CD4-positive, alpha-beta T cell (primary cell): Measurements from ENCODE around the gene SYT5. TPM values are rescaled to one million over a fixed set of nuclear protein-coding genes. Genes with fewer than 3 reads are reported as not detected.
A peak's percentile ranks its signal among the peaks of the same experiment; 100 is the strongest.

ENCODE experiments used
- ATAC-seq: fragments of 200-7000 bp; cut with Tn5 transposase; one replicate; pipeline ENCODE4 v1.10.0; 2022; ENCODE audit warnings: mild to moderate bottlenecking; ENCODE audit not compliant: poor library complexity
- CTCF ChIA-PET: fragments of 350-600 bp; sonication (Branson Sonifier 250); formaldehyde crosslinking; loops from one replicate; lab custom pipeline; 2021; ENCODE audit warnings: antibody characterized with exemption, inconsistent platforms; lab: Charles Lee
- POLR2A ChIA-PET: fragments of 350-600 bp; sonication (Branson Sonifier 250); formaldehyde crosslinking; loops from one replicate; lab custom pipeline; 2021; ENCODE audit warnings: antibody characterized with exemption, inconsistent platforms; lab: Charles Lee
- DNase-seq, 14 experiments: peaks; one replicate each; pipeline ENCODE4 v3.0.0-alpha.2; 2013 to 2020; ENCODE audit warnings: mixed read lengths in 2 of 14
- H3K27ac ChIP-seq, 2 donors: one replicate each; pipeline versions ENCODE4 v1.5.1 to v1.7.0; 2013; ENCODE audit warnings: low read length in 2 of 2, low read depth in 1 of 2, mild to moderate bottlenecking in 1 of 2
- H3K27me3 ChIP-seq, 2 experiments: 1 replicate in 1 of 2; 2 replicates in 1 of 2; pipeline versions ENCODE4 v1.6.1 to v1.7.0; 2013; ENCODE audit warnings: low read length in 2 of 2, control low read depth in 1 of 2, mild to moderate bottlenecking in 1 of 2, moderate library complexity in 1 of 2; ENCODE audit not compliant: insufficient read depth in 2 of 2, control insufficient read depth in 1 of 2
- H3K36me3 ChIP-seq: one replicate; pipeline ENCODE4 v1.6.1; 2013; ENCODE audit warnings: low read length, control low read depth; ENCODE audit not compliant: insufficient read depth
- H3K4me1 ChIP-seq: one replicate; pipeline ENCODE4 v1.6.1; 2013; ENCODE audit warnings: low read length, control low read depth; ENCODE audit not compliant: insufficient read depth
- H3K4me3 ChIP-seq: one replicate; pipeline ENCODE4 v1.5.1; 2013; ENCODE audit warnings: mild to moderate bottlenecking, low read length, moderate library complexity
- H3K9me3 ChIP-seq, 2 experiments: 1 replicate in 1 of 2; 2 replicates in 1 of 2; pipeline versions ENCODE4 v1.6.1 to v1.7.0; 2013; ENCODE audit warnings: low read length in 2 of 2, mild to moderate bottlenecking in 2 of 2, control low read depth in 1 of 2, moderate library complexity in 1 of 2; ENCODE audit not compliant: control insufficient read depth in 1 of 2, insufficient read depth in 1 of 2
- H3K27ac Mint-ChIP-seq: one replicate; pipeline ENCODE4 v1.8.0; 2020; ENCODE audit warnings: mixed read lengths
- H3K27me3 Mint-ChIP-seq: one replicate; pipeline ENCODE4 v1.8.0; 2021; ENCODE audit warnings: mixed read lengths
- H3K36me3 Mint-ChIP-seq: one replicate; pipeline ENCODE4 v1.8.0; 2021; ENCODE audit warnings: low read depth, mixed read lengths
- H3K4me1 Mint-ChIP-seq: one replicate; pipeline ENCODE4 v1.8.0; 2021; ENCODE audit warnings: low read depth, mixed read lengths
- H3K4me3 Mint-ChIP-seq: one replicate; pipeline ENCODE4 v1.8.0; 2020; ENCODE audit warnings: mild to moderate bottlenecking, mixed read lengths
- H3K9me3 Mint-ChIP-seq: one replicate; pipeline ENCODE4 v1.8.0; 2020; ENCODE audit warnings: mixed read lengths
- intact Hi-C, 2 experiments: fragments of 100-400 bp; cut with DNase I in 1 of 2; cut with micrococcal nuclease in 1 of 2; formaldehyde crosslinking; loops; one replicate each; pipeline versions ENCODE4 v1.15.1 to v1.9.0; 2023 to 2025; cut with DNase I, micrococcal nuclease
- total RNA-seq, 174 experiments: library from RNA in 2 of 174; stranded (reverse) in 2 of 174; gene quantifications; one replicate each; pipeline ENCODE4 v1.2.3 and lab custom pipeline; 2021 to 2026
- TF ChIP-seq, protein P1 (sequence below): fragments of 200-600 bp; IDR thresholded peaks from one replicate; pipeline ENCODE4 v1.8.0; 2022; ENCODE audit warnings: antibody characterized with exemption, mild to moderate bottlenecking

Gene SYT5
- total RNA-seq, 2 experiments from 2014 or later, result 0.41 to 0.56 TPM

DNA sequence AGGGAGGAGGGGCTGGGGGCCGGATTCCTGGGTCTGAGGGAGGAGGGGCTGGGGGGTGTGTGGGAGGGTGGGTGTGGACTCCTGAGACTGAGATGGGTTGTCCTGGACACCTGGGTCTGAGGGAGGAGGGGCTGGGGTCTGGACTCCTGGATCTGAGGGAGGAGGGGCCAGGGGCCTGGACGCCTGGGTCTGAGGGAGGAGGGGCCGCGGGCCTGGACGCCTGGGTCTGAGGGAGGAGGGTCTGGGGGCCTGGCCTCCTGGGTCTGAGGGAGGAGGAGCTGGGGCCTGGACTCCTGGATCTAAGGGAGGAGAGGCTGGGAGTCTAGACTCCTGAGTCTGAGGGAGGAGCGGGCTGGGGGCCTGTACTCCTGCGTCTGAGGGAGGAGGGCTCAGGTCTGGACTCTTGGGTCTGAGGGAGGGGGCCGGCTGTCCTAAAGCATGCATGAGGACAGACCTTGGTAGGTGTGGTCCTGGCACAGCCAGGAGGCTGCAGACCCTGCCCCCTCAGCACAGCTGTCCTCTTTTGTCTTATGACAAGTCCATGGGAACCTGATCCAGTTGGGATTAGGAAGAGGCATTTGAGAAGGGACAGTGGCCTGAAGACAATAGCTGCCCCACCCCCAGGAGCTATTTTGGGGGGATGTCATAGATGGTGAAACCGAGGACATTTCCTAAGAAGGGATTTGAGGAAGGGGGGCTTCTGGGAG lies 32.4 kb downstream of the SYT5 start:
- POLR2A ChIA-PET, result no interaction called here
- no peak overlapping the region for H3K27ac Mint-ChIP-seq
- H3K27me3 ChIP-seq, result peaks cover 47 to 52% of the 10 kb centered on the region in 2 experiments

DNA sequence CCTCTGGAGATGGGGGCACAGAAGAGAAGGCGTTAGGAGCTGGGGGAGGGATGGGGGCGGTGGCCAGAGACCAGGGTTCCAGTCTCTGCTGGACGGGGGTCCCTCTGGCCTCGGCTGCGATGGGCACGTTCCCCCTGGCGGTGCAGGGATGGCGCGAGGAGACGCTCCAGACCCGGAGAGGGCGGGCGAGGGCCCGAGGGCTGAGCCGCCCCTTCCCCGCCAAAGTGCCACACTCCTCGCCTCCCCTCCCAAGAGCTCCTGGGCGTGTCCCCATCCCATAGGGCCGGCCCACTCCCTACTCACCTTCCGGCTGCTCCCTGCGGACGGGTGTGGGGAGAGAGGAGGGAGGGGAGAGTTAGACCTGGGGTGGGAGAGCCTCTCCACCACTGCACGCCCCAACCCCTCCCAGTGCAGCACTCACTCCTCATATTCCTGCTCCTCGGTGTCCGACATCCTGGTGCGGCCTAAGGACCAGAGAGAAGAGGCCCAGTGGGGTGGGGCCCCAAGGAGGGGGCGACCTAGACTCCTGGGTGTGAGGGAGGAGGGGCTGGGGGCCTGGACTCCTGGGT lies 33.3 kb downstream of the SYT5 start:
- Mint-ChIP-seq H3K9me3 (peaks cover under 1% of the 10 kb centered on the region), H3K4me1 (peaks cover 11% of the 10 kb centered on the region), H3K27me3 (peaks cover 54% of the 10 kb centered on the region), H3K4me3 (no peak overlapping the region), H3K36me3 (no peaks in the 10 kb centered on the region), H3K27ac (no peak overlapping the region)
- peaks cover 16% of the 10 kb centered on the region for H3K4me1 ChIP-seq
- peaks cover 51 to 54% of the 10 kb centered on the region in 2 experiments for H3K27me3 ChIP-seq
- H3K4me3 ChIP-seq, result no peak overlapping the region
- no peaks in the 10 kb centered on the region for H3K36me3 ChIP-seq
- ChIA-PET POLR2A (no interaction called here), CTCF (no interaction called here)
- no peak overlapping the region for H3K27ac ChIP-seq
- intact Hi-C loops, result no loop called here
- peaks cover 4 to 16% of the 10 kb centered on the region in 2 experiments for H3K9me3 ChIP-seq
- TF ChIP-seq, protein P1, sequence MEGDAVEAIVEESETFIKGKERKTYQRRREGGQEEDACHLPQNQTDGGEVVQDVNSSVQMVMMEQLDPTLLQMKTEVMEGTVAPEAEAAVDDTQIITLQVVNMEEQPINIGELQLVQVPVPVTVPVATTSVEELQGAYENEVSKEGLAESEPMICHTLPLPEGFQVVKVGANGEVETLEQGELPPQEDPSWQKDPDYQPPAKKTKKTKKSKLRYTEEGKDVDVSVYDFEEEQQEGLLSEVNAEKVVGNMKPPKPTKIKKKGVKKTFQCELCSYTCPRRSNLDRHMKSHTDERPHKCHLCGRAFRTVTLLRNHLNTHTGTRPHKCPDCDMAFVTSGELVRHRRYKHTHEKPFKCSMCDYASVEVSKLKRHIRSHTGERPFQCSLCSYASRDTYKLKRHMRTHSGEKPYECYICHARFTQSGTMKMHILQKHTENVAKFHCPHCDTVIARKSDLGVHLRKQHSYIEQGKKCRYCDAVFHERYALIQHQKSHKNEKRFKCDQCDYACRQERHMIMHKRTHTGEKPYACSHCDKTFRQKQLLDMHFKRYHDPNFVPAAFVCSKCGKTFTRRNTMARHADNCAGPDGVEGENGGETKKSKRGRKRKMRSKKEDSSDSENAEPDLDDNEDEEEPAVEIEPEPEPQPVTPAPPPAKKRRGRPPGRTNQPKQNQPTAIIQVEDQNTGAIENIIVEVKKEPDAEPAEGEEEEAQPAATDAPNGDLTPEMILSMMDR, result no peak
- DNase-seq (no peak), ATAC-seq (no peak)

More for the DNA sequence above, 32.4 kb downstream of the SYT5 start:
- Histone ChIP-seq H3K36me3 (no peaks in the 10 kb centered on the region), H3K27ac (no peak overlapping the region), H3K4me3 (no peak overlapping the region), H3K9me3 (peaks cover 10 to 25% of the 10 kb centered on the region in 2 experiments), H3K4me1 (peaks cover 18% of the 10 kb centered on the region)
- Mint-ChIP-seq H3K27me3 (peaks cover 49% of the 10 kb centered on the region), H3K9me3 (peaks cover 6% of the 10 kb centered on the region), H3K4me3 (no peak overlapping the region), H3K36me3 (no peaks in the 10 kb centered on the region), H3K4me1 (peaks cover 17% of the 10 kb centered on the region)
- no peak for ATAC-seq
- TF ChIP-seq, protein P1, result no peak
- DNase-seq, result no peak
- CTCF ChIA-PET, result no interaction called here
- intact Hi-C loops, result no loop called here

DNA sequence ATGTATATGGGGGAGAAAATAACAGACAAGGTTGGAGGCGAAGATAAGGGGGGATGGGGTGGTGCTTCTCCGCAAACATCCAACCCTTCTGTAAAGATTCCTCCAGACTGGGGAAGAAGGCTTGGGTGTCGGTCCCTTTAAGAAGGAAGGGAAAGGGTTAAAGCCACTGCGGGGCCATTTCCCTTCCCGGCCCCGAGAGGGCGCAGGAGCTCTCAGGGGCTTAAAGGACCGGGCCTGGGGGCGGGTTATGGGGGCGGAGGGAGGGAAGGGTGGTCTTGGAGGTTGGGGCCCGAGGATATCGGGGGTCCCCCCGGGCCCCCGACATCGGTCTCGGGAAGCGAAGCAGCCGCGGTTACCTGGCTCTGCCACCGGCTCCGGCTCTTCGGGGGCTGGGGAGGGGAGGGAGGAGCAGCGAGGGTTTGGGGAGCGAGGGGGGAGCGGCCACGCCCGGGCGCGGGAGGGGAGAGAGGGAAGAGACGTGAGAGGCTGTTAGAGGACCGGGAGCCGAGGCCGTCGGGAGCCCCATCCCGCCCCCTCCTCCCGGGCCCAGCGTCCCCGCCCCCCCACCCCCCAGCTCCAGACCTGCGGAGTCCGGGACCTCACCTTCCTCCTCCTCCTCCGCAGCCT lies 33.9 kb downstream of the SYT5 start:
- TF ChIP-seq, protein P1, result no peak
- no peak overlapping the region for H3K27ac Mint-ChIP-seq
- no peak overlapping the region for H3K4me3 Mint-ChIP-seq

More for the DNA sequence above, 33.9 kb downstream of the SYT5 start:
- Mint-ChIP-seq H3K27me3 (peaks cover 54% of the 10 kb centered on the region), H3K9me3 (no peaks in the 10 kb centered on the region), H3K4me1 (peaks cover 6% of the 10 kb centered on the region), H3K36me3 (no peaks in the 10 kb centered on the region)
- H3K4me1 ChIP-seq, result peaks cover 20% of the 10 kb centered on the region
- DNase-seq (peak in 2 of 14 experiments; percentile 44 to 53), ATAC-seq (peak; percentile 43)
- H3K27ac ChIP-seq, result no peak overlapping the region
- intact Hi-C loops, result no loop called here
- H3K9me3 ChIP-seq, result peaks cover 0 to 11% of the 10 kb centered on the region in 2 experiments
- ChIA-PET POLR2A (no interaction called here), CTCF (no interaction called here)
- H3K4me3 ChIP-seq, result no peak overlapping the region
- no peaks in the 10 kb centered on the region for H3K36me3 ChIP-seq
- peaks cover 57 to 60% of the 10 kb centered on the region in 2 experiments for H3K27me3 ChIP-seq
